Stimulated activated CD8-positive, alpha-beta memory T cell treated with anti-CD3 and anti-CD28 coated beads, Interleukin-12 subunit alpha, Interleukin-12 subunit beta, amount 100 ng/mL, for 4 hours (primary cell): ENCODE data around the gene HIRA.
A peak's percentile ranks its signal among the peaks of the same experiment; 100 is the strongest.
"Not testable (repeated sequence)": the region's sequence is repeated elsewhere in the genome, so short reads cannot be mapped to it uniquely, and the experiment has no call there.

Source experiments
- DNase-seq: peaks from one replicate; pipeline ENCODE4 v3.0.0-alpha.2; 2020; ENCODE audit warnings: low read depth

The HIRA gene

DNA sequence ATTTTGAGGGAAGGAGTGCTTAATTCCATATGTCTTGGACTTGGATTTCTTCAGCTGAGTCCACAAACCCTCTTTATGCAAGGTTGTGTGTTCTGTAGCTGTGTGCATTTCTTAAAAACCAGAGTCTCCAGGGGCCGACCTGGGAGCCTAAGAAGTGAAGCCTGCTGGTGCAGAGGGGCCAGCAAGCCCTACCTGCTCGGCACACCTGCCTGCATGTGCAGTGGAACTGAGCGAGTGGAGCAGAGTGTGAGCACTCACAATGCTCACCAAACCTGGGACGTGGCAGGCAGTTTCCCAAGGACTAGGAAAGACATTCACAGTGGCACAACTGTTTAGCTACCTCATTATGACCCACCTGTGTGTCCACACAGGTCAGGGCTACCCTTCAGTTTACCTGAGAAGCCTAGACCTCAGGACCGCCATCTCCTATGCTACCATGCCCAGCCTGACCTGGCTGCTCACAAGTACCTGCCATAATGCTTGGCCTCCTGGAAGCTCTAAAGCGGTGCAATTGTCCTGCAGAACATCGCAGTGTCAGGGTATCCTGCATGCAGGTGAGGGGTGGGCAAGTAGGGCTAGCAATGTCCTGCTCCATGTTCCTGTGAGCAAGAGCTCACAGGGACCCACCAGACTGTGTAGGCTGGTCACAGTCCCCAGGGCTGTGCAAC is 12.1 kb upstream of the HIRA start:
- DNase-seq, result no peak

DNA sequence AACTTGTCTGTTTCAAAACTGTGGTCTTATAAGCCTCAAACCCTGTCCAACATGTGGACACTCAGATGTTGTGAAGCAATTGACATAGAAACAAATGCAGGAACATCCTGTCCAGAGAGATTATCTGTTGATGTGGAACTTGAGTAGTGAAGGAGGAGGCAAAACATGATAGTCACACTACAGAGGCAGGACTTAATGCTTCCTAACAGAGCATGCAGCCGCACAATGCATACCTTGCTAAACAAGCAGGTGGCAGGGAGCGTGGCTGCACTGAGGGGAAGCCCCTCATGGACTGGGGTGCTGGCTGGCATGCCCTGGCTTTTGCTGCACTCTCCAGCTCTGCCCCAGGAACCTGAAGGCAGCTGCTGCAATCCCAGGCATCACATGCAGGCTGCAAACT is 10.6 kb upstream of the HIRA start:
- no peak for DNase-seq

DNA sequence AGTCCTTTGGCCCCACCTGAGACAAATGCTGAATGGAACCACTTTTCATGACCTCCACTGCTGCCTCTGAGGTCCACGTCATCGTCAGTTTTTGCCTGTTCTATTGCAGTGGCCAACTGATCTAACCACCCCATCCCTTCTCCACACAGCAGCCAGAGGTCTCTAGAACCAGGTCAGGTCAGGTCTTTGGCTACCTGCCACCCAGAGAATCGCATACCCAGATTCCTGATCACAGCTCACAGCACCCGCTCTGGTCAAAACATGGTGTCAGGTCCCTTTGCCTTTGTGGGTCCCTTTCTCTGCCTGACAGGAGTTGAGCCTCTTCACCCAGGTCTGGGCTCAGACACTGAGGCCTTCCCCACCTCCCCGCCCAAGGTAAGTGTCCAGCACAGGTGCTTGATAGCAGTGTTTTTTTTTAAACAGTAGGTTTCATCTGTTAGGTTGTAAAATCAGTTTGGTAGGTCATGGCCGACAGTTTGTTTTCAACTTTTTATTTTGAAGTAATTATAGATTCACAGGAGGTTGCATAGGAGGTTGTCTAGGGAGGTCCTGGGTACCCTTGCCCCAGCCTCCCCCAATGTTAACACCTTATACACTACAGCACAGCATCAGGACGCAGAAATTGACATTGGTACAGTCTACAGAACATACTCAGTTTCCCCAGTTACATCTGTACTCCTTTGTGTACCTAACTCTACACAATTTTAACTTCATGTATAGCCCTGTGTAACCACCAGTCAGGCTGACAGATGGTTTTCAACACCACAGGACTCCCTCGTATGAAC is 9.1 kb upstream of the HIRA start:
- DNase-seq, result no peak

DNA sequence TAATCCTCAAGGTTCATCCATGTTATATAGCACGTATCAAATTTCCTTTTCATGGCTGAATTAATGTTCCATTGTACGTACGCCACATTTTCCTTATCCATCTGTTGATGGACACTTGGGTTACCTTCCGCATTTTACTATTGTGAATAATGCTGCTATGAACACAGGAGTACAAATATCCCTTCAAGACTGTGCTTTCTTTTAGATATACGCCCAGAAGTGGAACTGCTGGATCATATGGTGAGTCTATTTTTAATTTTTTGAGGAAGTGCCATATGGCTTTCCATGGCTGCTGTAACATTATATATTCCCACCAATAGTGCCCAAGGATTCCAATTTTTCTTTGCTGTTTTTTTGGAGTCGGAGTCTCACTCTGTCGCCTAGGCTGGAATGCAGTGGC is 6.8 kb upstream of the HIRA start:
- DNase-seq, result no peak

DNA sequence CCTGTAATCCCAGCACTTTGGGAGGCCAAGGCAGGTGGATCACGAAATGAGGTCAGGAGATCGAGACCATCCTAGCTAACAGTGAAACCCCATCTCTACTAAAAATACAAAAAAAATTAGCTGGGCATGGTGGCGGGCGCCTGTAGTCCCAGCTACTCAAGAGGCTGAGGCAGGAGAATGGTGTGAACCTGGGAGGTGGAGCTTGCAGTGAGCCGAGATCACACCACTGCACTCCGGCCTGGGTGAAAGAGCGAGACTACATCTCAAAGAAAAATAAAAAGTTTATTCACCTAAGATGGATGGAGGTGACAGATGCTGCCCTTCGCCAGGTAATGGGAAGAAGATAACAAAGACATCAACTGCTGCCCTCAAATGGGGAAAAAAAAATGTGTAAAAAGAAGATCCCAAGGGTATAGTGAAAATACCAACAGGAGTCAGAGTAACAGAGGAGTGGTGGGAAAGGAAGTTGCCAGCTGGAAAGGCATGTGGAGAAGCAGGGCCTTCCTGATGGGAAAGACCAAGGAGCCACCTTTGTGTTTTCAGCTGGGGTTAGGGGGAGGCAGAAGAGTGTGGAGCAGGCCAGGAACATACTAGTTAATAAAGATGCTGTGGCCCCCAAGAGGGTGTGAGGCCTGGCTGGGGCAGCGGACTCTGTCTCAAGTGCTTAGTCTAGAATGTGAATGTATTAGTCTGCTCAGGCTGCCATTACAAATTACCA is 5.1 kb upstream of the HIRA start:
- not testable (repeated sequence) for DNase-seq

DNA sequence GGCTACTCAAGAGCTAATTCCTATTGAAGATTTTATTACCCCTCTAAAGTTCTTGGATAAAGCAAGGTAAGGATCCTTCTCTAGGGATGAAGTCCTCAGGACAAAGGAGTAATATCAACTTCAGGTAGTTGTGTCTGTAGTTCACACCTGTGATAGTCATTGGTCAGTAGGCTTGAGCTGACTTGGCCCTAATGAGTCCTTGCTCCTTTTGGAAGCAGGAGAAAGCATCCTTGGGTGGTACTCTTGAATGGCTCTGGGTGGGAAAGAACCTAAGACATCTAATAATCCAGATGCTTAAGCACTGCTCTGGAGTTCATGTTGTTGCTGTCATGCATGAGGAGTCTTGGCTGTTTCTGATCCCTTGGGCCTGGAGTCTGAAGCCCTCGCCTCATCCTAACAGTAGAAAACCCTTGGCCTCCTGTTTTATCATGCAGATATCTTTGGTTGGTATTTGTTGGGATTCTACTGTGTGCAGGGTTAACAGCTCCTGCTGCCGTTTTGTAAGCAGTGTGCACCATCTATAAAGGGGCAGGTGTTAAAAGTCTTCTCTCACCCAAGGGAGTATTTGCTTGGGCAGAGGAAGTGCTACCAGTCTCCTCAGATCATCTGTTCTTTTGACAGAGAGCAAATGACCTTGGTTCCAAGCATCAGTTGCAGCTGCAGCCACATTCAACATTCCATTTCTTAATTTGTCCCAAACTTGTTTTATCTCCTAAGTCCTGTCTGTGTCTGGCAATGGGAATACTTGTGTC is 3.5 kb upstream of the HIRA start:
- no peak for DNase-seq

DNA sequence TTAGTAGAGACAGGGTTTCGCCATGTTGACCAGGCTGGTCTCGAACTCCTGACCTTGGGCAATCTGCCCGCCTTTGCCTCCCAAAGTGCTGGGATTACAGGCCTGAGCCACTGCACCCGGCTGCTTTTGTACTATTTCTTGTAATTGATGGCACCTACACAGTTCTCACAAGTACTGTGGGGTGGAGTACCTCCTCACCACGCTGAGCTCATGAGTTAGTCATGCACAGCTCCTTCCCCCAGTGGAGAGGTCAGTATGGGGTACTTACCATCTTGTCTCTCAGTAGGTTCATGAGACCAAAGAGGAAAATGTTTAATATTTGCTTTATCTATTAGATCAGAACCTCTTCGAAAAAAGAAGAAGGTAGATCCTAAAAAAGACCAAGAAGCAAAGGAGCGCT is 2.9 kb upstream of the HIRA start:
- DNase-seq, result no peak

DNA sequence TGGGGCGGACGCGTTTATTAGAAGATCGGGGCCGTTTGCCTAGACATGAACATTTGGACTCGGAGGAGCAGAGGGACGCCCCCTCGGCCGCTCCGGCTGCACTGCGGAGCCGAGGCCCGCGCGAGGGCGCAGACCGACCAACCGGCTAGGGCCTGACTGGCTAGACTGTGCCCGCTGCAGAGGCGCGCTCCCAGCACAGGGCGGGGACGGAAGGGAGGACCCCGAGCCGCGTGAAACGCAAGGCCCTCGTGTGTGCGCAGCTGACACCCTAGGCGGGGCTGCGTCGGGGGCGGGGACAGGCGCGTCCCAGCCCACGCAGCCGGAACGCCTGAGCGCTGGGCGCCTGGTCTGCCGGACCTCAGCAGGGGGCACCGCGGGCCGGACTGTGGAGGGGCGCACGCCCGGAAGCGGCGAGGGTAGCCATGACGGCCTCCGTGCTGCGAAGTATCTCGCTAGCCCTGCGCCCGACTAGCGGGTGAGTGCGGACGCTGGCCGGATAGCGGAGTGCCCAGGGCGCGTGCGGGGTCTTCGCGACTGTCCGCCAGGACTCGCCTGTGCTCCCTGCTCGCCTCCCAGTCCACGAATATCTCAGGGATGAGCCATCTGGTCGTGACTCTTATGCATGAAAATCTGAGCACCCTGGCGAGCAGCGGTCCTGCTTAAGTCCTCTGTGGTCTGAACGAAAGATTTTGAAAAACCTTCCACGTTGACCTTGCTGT is 759 bp upstream of the HIRA start, which contains the start of gene MRPL40:
Gene MRPL40 (plus strand): TSS at position 413 of the 719 bp plus-strand sequence. CDS start 10 bp downstream, at position 423.
- DNase-seq, result peak; percentile 85

DNA sequence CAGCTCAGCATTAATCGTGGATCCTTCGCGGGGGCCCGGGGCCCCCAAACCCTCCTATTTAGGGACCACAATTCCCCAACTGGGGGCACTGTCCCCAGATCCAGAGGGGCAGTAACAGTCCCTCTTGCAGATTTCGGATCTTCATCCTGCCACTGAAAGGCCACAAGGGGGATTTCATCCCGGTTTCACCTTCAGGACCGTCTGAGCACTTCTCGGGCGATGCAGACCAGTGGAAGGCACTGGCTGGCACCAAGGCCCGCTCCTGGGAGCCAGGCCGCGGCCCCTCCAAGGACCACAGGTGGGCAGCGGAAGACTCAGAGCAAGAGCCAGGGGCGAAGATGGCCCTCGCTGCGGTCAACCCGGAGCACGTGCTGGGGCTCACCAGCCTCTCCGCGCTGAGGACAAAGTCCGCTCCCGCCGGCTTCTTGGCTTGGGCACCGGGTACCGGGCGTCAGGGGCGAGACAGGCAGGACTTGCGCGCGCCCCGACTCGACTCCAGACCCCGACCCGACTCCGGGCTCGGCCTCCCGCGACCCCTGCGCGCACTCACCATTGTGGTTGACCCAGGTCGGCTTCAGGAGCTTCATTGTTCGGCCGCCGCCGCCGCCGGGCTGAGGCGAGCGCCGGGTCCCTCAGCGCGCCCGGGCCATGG is 517 bp downstream of the HIRA start:
- peak; percentile 19 for DNase-seq

DNA sequence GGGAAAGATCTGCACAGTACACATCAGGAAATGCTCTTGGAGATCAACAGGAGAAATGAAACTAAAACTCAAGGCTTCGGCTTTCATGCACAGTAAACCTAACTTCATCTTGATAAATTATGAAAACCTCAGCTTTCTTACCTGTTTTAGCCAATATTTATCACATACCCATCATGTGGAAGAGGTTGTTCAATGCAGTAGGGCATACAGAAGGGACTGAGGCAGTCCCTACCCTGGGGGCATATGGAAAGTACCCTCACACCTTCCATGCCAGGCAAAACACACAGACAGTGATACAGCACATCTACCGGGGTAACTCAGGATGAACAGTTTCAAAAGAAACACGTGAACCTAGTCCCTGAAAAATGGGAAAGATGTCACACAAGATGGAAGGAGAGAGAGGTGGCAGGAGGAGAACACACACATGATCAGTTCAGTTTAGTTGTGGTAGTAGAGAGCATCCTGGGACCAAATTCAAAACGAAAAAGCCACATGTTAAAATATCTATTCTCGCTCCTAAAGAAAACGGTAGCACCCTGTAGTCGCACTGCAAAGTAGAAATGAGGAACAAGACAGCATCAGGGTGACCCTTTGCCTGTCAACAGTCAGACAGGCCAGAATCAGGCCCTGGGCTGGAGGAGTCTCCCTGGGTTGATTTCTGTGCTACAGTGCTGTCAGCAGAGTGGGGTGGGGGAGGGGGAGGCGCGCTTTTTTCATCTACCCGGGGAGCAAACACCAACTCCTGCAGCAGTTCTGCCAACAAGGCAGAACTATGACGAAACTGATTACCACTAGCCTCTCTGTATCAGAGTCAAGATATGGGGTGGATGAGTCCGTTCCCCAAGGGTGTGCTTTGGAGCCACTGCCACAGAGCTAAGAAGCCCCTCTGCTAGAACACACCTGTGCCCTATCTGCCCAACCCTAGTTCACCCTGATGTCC is 1.3 kb downstream of the HIRA start:
- no peak for DNase-seq

DNA sequence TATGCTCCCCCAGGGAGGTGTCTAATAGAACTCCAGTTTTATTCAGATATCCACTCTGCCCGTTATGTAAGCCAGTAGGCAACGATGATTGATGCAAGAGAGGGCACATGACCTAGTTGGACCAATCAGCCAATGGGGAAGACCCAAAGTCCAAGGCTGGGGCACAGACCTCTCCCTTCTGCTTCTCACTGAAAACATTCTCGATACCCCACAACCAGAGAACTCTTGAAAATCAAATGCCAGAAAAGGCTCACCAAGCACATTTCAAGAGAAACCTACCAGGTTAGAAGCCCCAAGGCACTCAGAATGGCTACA is 7.4 kb downstream of the HIRA start:
- DNase-seq, result no peak

DNA sequence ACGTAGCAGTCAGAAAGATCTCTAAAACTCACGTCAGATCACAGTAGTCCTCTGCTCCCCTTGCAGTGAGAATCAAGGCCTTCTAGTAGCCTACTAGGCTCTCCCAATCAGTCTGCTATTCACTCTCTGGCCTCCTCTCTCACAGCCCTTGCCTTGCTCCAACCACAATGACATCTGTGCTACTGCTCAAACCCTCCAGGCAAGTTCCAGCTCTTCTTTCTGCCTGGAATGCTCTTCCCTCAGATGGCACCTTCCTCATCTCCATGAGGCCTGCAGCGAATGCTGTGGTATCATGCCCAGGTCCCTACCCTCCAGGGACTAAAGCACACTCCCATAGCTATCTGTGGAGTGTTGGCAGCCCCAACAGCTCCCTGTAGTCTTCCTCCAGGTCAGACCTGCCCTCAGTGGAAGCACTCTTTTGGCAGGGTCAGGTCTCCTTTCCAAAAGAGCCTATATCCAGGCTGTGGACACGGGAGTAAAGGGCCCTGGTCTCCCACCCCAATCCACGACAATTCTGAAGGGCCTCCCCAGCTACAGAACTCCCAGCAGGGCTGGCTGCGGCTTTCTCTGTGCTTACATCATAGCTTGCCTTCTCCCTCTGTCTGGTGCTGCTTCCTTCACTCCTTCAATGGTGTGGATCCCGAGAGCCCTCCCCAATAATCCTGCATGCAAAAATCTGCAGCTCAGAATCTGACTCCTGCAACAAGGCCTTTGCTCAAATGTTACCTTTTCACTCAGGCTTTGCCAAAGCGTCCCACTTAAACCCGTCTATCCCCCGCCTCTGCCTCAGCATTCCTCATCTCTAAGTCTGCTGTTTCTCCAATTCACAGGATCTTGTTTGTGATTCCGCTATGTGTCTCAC is 8.9 kb downstream of the HIRA start:
- DNase-seq, result no peak

DNA sequence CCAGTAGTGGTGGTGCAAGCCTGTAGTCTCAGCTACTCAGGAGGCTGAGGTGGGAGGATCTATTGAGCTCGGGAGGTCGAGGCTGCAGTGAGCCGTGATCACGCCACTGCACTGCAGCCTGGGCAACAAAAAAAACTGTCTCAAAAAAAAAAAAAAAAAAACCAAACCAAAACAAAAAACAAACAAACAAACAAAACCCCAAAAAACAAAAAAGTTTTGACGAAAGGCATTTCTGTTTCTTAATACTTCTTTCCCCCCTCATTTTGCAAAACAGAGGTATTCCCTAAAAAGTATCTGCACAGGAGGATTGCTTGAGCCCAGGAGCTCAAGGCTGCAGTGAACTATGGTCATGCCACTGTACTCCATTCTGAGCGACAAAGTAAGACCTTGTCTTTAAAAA is 11.2 kb downstream of the HIRA start:
- DNase-seq, result no peak

DNA sequence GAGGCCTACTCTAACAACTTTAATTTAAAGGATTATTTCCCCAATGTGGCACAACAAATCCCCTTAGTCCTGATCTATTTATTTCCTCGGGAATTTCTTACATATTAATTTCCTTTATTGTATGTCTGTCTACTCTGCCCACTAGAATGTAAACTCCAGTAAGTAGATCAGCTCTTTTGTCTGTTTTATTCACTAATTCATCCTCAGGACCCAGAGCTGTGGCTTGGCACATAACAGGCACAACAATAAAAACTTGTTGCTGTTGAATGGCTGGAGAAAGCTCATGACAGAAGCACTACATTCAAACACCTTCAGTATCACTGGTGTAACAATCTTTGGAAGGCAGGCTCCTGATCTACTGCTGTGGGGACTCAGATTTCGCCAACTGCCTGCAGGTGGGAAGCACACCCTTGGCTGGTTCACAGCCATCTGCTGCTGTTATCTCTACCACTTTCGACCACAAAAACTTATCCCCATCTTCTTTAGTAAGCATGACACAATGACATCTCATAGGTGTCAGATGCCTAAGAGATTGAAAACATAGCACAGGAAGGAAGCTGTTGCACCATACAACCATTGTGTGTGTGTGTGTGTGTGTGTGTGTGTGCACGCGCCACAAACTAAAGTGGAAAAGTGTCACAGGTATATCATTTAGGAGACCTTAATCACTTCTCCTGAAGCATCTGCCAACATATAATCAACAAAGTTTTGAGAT is 11.9 kb downstream of the HIRA start:
- DNase-seq, result no peak

DNA sequence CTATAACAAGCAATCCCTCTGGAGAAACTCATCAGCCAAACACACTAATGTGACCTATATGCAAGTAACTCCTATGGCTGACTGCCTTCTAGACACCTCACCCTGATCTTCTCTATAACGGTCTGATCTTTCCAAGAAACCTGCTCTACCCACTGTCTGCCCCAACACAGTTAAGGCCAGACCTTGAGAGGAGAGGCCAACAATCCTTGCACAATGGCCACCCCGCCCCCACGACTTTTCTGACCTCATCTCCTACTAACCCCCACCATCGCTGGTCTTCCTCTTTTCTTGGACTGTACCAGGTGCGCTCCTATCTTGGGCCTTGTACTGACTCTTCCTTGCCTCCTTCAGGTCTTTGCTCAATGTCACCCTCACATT is 12.5 kb downstream of the HIRA start:
- no peak for DNase-seq

DNA sequence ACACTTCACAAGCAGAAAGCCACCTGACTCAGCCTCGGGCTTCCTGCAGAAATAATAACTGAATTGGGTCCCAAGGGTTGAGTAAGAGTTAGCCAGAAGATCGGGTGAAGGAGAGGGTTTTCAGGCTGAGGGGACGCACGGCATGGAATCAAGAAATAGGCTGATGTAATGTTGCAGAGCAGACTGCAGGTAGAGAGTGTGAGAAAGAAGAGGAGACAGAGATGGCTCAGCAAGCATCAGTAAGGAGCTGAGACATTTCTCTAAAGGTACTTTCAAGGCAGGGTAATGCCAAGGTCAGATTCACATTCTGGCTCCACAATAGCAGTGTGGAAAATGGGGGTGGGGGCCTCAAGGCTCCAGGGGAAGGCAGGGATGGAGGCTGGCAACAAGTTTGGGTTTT is 18.6 kb downstream of the HIRA start:
- no peak for DNase-seq

DNA sequence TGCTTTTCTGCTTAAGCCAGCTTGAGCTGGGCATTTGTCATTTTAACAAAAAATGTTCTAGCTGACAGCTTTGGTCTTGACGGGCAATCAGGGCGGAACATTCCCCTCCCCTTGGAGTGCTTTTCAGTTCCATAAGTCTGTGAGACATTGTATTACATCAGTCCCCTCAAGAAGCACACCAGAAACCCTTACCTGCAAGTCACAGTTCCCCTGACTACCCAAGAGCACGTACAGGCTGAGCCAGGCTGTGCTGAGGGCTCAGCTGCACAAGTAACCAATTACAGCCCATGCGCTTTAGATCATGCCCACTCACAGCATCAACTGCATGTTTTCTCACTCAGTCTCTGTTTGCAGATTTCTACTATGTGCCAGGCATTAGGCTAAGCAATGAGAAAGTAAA is 19.1 kb downstream of the HIRA start:
- DNase-seq, result no peak

DNA sequence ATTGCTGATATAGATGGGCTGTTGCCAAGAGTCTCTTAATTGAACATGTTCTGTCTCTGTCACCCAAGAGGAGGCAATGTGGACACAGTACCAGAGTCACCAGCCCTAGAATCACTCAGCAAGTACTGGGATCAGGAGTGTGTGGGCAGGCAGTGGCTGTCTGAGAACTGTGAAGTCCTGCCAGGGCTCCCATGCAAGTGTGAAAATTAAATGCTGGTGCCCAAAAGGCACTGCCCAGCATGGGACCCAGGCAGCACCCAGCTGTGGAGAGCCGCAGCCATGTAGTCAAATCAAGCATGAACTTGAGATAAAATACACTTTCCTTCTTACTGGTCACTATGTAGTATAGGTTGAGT is 19.9 kb downstream of the HIRA start:
- no peak for DNase-seq
